Left lobe of liver (tissue), 2 donors: ENCODE data around the gene PPP4R4. TPM values are rescaled to one million over a fixed set of nuclear protein-coding genes. Genes with fewer than 3 reads are reported as not detected.
A peak's percentile ranks its signal among the peaks of the same experiment; 100 is the strongest.
"Not testable (repeated sequence)": the region's sequence is repeated elsewhere in the genome, so short reads cannot be mapped to it uniquely, and the experiment has no call there.

Experiments
- ATAC-seq: fragments of 200-7000 bp; cut with Tn5 transposase; one replicate; pipeline ENCODE4 v1.9.1; 2020; ENCODE audit warnings: mild to moderate bottlenecking, moderate library complexity
- DNase-seq: peaks from one replicate; pipeline ENCODE4 v3.0.0-alpha.2; 2020; ENCODE audit warnings: low spot score
- total RNA-seq: library from RNA; stranded (reverse); gene quantifications from one replicate; pipeline ENCODE4 v1.2.1, GENCODE V29; 2021
- donor health status: DM: no; HTN: no; CAD: no; lungs with moderate emphysema.
- donor health status: DM: no; HTN: yes; CAD: no.

PPP4R4 gene
- total RNA-seq, 1 donor from 2014 or later, result 0.28 TPM

DNA sequence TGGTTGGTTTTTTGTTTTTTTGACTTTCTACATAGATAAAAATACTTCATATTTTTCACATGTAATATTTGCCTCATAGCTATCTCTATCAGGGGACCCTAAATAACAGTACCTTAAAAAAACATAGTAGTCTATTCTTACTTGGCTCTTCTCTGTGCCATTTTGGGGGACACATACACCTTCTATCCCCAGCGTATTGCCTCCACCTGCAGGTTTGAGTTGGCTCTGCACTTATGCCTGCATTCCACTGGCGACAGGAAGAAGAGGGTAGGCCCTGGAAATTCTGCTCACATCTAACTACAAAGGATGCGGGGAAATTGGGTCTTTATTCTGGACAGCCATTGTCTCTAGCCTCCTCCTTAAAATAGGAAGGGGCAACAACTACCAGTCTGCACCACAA, 30.9 kb upstream of the PPP4R4 start:
- DNase-seq, result no peak
- ATAC-seq, result no peak

DNA sequence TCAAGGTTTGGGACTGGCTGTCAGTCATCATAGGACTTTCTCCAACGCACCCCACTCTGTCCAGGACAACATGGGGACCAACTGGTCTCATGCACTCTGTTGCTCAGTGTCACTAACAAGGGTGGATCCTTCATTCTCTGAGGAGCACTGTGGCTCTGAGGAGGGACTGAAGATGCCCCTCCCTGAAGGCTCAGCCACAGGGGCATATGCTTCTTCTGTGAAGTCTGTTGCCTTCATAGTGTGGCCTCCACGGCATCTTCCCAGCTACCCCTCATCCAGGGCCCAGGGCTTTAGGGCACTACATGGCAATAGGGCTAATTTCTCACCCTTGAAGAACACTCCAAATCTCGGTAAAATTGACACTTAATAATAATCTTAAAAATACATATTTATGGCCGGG, 30.4 kb upstream of the PPP4R4 start:
- no peak for DNase-seq
- ATAC-seq, result no peak

DNA sequence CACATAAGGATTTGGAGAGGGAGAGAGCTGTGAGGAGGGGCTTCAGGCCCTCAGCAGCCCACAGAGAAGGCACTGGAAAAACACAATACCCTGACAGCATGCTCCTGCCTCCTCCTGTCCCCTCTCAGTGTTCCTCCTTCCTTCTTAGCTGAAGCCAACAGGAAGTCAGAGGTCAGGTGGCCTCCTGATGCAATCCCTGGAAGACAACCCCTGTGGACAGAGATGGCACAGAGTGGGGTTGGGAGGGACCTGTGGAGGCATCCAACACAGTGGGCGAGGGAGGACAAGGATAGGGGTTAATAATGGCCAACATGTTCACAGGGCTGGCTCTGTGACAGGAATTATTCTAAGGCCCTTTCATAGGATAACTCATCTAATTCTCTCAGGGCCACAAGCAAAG, 29.4 kb upstream of the PPP4R4 start:
- DNase-seq (no peak), ATAC-seq (peak; percentile 48)

DNA sequence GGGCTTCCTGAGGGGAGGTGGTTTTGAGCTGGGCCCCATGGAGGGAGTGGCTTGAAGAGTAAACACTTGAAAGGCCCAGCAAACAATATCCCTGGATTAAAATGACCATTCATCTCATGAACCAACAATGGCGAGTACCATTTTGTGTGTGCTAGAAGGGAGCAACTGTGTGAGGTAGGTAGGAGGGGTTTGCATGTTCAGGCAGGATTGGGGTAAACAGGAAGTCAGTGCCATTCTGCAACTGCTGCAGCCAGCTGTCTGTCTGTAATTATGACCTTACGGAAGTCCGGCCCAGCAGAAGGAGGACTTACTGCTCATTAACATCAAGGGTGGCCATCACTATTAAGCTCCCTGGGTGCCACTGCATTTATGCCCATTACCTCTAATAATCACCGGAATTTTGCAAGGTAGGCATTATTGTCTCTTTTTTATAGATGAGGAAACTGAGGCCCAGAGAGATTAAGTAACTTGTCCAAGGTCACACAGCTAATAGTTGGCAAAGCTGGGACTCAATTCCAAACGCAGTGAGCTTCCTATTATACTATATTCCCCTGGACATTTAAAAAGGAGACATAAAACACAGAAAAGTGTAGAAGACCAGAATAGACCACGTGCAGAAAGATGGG, 28.1 kb upstream of the PPP4R4 start:
- no peak for ATAC-seq

DNA sequence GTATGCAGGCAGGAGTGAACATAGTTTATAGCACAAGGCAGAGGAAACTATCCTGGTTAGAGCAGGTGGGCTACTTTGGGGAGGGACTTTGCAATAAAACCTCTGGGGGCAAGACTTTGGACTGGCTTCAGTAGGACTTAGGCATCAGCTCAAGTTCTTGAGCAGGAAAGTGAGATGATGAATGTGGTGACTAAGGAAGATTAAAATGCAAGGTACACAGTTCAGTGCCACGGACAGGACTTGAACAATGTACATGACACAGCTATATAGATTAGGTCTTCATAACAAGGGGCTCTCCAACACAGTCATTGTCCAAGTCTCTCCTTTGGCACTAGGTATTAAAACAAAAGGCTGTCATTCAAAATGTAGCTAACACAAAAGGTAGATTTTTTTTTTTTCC, 21.4 kb upstream of the PPP4R4 start:
- ATAC-seq, result no peak
- no peak for DNase-seq

More for the DNA sequence above, 28.1 kb upstream of the PPP4R4 start:
- DNase-seq, result no peak

DNA sequence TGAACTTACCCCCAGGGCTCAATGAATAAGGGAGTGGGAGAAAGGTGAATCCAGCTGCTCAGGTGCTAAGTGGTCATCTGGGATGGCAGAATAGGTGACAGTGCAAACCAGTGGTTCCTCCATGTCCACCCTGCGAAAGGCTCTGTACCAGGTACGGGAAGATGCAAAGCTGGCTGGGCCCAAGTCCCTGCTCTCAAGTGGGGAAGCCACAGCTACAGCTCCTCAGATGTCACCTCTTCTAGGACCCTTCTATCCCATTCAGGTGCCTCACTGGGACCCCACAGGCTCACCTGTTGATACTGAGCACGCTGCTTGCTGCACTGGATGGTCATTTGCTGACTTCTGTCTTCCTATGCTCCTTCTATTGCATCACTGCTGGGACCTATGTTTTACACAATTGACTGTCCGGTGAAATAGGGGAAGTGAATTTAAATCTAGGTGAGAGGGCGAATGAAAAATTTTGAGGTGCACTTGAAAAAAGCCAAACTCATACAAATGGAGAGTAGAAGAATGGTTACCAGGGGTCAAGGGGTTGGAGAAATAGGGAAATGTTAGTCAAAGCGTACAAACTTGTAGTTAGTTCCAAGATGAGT, 20.3 kb upstream of the PPP4R4 start:
- no peak for ATAC-seq
- DNase-seq, result no peak

DNA sequence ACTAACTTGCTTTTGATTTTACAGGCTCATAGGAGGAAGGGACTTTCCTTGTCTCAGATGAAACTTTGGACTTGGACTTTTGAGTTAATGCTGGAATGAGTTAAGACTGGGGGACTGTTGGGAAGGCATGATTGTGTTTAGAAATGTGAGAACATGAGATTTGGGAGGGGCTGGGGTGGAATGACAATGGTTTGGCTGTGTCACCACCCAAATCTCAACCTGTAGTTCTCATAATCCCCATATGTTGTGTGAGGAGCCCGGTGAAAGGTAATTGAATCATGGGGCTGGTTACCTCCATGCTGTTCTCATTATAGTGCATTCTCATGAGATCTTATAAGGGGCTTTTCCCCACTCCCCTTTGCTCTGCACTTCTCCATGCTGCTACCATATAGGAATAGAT, 18.0 kb upstream of the PPP4R4 start:
- not testable (repeated sequence) for ATAC-seq, DNase-seq

DNA sequence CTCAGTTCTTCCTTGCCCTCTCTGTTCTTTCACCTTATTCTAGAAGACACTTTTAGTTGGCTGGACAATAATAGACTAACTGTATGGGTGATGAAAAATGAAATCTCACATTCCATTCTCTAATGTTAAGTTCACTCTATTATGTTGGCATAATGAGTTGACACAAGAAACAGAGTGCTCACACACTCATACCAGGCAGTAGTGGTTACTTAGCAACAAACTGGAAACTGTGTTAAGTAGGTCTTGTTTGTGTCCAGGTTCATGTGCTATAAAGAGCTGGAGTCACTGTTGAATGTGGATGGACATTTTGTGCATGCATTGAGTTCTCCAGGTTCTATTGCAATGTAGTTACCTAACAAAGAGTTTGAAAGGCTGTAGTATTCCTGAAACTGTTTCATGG, 16.9 kb upstream of the PPP4R4 start:
- no peak for ATAC-seq
- DNase-seq, result no peak

DNA sequence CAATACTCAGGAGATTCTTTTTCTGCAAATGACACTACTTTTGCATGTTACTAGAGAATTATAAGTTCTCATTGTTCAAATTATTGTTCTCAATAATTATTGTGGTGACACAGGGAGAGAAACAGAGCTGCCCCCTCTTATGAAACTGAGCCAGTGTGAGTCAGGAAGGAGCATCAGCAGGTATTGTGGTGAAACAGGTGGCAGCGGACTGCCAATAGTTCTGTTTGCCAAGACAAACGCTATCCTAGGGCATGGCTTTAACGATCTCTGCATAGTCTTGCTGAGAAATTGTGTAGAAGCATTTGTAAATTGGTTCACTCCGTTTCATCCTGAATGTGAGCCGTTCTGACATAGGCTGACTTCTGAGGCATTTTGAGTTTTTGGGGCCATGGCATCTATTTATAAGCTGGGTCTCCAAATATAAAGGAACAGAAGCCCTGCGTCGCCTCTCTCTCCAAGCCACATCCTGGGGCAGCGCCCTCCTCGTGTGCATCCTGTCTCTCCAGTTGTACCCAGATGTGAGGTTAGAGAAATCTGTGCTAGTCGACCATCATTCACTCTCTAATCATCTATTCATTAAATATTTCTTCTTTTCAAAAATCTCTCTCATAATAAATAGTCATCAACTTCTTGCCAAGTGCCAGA, 15.8 kb upstream of the PPP4R4 start:
- peak; percentile 78 for ATAC-seq

DNA sequence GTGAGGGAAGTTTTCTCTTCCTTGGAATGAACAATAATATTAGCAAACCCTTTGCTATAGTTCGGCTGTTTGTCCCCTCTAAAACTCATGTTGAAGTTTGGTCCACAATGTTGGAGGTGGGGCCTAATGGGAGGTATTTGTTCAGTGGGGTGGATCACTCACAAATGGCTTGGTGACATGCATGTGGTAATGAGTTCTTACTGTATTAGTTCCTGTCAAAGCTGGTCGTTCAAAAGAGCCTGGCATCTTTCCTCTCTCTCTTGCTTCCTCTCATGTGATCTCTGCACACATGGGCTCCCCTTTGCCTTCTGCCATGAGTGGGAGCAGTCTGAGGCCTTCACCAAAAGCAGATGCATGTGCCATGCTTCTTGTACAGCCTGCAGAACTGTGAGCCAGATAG, 13.1 kb upstream of the PPP4R4 start:
- ATAC-seq, result no peak
- DNase-seq, result no peak

More for the DNA sequence above, 15.8 kb upstream of the PPP4R4 start:
- DNase-seq, result no peak

DNA sequence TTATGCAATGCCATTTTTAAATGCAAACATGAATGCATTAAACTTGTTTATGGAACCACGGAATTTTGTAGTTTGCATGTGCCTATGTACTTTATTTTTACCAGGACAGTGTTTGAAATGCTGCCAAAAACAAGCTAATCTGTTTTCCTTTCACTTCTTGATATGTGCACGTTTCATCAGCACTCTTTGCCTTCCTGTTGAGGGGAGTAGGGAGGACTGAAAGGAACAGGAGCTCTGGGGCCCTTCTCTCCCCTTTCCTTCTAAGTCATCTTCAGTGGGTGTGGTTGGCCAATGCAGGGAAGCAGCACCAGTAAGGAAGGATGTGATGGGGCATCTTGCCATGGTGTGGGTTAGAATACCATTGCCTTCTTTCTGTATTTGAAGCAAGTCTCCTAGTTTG, 12.1 kb upstream of the PPP4R4 start:
- DNase-seq (no peak), ATAC-seq (peak; percentile 61)

DNA sequence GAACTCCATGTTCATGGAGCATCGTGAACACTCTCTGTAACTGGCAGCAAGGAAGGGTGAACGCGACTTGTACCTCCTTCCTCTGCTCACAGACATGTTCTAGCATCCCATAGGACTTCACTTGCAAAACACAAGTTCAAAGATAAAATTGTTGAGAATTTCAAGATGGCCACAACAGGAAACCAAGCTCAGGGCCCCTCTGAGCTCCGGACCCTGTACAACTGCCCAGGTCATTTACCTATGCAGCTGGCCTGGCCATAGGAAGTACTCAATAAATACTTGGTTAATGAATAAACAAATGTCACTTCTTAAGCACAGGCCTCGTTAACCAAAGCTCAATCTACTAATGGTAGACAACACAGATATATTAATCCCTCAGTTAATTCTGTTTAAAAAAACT, 11.7 kb upstream of the PPP4R4 start:
- ATAC-seq (no peak), DNase-seq (no peak)

DNA sequence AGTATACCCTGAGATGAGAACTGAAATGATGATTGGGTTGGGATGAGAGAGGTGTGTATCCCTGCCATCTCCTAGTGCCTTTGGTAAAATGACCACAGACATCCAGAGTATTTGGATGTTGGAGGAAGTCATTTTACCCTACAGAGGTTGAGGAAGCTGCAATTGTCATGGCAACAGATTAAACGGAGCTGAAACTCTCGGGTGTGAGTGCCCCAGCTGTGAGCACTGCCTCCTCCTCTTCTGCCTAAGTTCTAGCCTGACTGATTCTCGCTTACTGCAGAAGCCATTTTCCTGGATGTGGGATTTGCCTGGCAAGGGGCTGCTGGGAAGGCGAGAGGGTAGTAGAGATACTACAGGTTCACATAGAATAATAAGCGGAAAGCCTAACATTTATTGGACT, 10.3 kb upstream of the PPP4R4 start:
- no peak for DNase-seq
- ATAC-seq, result no peak

DNA sequence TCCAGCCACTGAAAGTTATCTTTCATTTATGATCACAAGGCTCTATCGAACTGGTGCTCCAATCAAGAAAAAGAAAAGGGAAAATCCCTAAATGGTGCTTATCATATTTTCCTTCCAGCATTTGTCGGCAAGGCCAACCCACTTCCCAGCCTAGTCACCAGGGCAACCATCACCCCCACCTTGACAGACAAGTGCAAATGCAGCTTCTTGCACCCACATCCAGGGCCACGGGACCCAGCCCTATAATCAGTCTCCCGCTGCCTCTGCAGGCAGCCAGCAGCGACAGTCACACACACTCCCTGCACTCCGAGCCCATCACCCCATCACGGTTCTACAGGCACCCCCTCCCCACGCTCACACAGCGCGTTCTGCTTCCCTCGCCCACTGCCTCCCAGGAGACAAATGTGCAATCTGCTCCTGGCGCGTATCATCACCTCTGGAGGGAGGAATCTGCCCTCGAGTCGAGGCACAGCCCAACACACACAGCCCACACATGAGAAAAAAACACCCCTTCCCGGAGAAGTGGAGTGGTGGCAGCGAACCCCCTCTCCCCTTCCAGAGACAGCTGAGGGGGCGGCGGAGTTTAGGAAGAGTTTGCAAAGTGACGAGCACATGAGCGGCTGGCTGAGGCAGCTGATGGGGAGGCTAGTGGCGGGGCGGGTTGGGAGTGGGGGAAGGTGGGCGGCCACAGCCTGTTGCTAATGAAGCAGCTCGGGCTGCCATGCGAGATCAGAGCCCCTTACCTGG, 9.3 kb upstream of the PPP4R4 start:
- DNase-seq (no peak), ATAC-seq (no peak)

DNA sequence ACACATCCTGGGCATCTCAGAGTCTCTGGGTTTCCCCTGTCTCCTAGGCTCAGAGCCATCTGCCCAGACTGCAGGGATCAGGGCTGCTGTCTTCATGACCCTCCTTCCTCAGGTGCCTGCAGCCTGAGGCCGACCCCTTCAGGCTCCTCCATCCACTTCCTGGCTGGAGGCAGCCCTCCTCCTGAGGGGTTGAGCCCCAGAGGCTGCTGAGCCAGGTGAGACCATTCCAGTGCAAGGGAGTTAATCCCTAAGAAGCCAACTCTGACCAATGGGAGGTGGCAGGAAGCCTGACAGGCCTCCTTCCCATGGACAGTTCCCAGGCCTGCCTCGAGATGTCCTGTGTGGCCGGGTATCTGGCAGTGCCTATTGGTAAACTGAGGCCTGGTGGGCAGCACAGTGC, 8.4 kb upstream of the PPP4R4 start:
- ATAC-seq, result no peak
- DNase-seq, result no peak

DNA sequence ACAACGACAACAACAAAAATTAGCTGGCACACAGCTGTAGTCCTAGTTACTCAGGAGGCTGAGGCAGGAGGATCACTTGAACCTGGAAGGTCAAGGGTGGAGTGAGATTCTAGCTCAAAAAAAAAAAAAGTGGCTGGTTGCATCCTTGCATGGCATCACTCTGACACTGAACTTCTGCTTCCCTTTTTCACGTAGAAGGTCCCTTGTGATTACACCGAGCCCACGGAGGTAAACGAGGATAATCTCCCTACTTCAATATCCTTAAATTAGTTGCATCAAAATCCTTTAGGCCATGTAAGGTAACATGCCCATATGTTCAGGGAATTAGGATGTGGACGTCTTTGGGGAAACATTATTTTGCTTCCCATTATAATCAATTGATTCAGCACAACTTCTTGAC, 4.0 kb upstream of the PPP4R4 start:
- DNase-seq (no peak), ATAC-seq (no peak)

DNA sequence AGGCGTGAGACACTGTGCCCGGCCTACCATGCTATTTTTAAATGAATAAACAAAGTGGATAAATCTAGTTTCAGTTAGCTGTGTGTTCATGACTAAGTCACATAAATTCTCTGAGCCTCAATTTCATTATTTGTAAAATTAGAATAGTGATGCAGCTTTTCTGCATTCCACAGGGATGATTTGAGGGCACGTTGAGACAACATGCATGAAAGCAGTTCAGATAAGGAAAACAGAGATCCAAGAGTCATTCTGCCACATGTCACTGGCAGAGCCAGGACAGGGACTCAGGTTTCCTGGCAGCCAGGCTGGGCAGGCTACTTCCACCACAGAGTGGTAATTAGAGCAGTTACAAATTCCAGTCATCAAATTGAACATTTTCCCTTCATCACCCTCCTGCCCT, 2.9 kb upstream of the PPP4R4 start:
- DNase-seq, result no peak
- no peak for ATAC-seq

DNA sequence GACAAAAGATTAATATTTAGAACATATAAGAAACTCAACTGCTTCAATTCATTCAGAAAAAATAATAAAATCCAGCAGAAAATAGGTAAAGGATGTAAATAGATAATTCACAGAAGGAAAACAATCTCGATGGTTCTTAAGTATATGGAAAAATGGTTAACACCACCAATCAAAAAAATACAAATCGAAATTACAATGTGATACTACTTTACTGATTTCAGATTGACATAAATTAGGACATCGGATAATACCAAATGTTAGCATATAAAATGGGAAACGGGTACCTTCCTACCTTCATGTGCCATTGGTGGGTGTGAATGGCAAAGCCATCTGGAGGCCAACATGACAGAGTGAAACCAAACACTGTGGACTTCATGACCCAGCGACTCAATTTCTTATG, 1.6 kb upstream of the PPP4R4 start:
- ATAC-seq, result no peak
- DNase-seq, result no peak

DNA sequence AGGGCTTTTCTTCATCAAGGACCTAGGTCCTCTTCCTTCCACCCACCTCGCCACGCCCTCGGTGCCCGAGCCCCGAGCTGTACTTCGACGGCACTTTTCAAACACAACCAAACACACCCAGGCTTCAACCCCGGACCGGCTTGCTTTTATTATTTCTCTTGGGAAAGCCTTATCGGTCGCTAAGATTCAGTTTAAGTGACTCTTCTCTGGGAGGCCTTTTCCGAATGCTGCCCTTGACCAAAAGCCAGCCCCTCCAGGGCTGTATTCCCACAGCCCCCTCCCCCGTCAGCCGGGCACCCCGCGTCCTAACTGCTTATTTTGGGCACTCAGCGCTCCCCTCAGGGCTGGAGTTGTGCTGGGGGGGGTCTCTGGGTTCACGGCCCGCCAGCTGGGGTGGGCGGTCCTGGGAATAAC, 644 bp upstream of the PPP4R4 start:
- no peak for ATAC-seq
- DNase-seq, result no peak

DNA sequence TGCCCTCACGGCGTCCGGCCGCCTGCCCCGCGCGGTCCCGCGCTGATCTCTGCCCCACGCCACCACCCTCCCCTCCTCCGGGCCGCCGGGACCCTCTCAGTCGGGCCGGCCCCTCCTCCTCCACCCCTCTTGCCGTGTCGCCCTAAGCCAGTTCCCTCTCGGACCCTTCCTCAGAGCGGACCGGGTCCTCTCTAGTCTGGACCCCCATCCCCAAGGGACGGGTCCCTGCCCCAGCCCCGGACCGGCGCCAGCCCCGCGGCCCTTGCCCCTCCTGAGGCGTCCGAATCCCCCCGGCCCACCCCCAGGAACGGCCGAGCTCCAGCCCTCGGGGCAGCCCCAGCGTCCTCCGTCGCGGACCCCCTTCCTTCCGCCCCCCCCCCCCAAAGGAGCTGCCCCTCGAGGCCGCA, 485 bp downstream of the PPP4R4 start:
- no peak for DNase-seq
- ATAC-seq, result no peak

DNA sequence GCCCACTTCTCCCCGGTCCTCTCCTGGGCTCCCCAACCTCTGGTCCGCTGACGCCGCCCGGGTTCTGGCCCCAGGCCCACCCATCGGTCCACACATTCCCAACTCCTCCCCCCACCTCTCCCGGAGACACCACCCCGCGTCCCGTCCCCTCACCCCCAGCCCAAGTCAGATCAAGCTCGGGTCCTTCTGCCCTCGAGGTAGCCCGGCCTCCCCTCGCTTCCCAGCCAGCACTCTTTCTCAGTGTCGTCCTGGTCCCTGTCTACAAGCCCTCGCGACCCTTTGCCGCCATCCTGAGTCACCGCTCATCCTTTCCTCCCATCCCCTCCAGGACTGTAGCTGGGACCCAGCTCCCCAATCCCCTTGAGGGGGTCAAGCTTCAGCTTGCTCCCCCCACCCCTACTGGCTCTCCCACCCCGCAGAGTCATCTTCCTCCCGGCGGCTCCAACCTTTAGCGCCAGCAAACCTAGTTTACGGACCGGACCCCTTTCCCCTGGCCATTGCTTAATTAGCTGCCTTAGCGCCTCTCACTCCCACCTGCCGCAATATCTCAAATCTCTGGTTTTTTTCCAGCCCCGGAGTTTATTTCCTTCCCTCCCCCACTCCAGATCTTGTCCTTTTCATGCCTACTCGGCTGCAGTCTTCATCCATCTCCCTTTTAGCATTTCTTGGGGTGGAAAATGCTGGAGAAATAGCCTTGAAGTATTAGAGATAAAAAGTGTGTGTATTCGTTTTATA, 1.1 kb downstream of the PPP4R4 start:
- DNase-seq, result no peak
- no peak for ATAC-seq
